ENCODE results near the gene TTLL12.

Gene TTLL12

DNA sequence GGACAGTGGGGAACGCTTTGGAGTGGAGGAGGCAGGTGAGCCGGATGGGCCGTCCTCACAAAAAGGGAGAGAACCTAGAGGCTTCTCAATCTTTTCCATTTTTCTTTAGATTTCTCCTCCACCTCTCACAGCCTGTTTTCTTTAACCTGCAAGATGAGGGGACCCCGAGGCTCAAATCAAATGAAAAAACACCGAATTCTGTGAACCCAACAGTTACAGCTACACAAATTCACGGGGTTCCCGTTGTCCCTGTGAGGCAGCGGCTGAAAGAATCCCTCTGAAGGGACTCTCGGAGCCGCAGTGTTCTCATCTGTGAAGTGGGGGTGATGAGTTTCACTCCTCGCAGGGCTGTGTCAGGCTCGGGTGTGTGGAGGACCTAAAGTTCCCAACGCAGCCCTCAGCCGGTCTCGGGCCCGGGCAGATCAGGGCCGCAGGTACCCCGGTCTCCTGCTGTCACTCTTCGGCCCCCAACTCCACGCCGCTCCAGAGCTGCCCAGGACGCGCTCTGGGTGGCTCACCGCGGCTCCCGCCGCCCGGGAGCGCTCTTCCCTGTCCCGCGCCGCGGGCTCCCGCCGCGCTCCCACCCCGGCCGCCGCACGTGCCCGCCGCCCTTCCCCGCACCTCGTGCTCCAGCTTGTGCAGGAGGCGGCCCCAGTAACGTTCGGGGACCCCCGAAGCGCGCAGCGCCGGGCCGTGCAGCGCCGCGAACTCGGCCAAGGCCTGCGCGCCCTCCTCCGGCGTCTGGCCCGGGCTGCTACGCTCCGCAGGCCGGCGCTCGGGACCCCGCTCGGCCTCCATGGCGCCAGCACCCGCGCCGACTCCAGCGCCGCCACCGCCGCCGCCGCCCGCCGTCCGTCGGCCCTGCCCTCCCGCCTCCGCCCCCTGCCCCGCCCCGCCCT lies at the start of gene TTLL12:
Gene TTLL12, minus strand, starts transcription at position 863 of the 899 bp plus-strand sequence. Its CDS starts 65 bp downstream, at position 798.
- peak; percentile 35 for DNase-seq

DNA sequence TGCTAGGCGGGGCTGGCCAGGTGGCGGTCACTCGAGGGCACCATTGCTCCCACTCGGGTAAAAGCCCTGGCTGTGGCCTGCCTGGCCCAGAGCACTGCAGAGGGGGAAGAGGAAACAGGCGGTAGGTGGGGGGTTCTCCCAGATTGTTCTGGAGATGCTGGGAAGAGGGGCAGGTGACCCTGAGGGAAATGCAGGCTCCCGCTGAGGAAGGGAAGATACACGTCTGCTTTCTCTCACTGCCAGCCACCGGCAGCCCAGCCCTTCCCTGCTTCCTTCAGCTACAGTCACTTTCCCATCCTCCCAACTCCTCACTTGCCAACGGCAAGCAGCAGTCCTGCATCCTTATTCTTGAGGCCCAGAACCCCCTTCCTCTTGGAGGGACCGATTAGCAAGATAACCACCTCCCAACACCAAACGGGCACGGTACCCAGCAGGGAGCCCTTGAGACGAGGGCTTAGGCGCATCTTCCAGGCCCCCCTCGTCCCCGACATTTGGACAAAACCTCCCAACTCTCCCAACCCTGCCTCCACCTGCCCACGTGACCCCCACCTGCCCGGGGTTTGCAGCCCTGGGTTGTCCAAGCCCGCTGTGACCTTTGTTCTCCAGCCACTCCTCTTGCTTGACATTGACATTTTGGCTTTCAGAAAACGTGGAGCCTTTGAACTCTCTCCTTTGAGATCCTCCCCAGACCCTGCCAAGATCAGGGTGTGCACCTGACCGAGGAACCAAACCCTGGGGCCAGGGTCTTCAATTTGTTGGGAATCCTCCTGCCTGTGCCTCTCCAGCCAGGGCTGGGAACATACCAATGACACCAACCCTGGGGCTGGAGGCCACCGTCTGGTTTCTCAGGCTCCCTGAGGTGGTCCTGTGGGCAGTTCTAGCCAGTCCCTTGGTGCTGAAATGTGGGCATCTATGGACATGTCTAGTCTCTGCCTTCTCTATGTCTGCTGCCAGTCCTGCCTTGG lies 48.8 kb upstream of the TTLL12 start:
- no peak for DNase-seq

DNA sequence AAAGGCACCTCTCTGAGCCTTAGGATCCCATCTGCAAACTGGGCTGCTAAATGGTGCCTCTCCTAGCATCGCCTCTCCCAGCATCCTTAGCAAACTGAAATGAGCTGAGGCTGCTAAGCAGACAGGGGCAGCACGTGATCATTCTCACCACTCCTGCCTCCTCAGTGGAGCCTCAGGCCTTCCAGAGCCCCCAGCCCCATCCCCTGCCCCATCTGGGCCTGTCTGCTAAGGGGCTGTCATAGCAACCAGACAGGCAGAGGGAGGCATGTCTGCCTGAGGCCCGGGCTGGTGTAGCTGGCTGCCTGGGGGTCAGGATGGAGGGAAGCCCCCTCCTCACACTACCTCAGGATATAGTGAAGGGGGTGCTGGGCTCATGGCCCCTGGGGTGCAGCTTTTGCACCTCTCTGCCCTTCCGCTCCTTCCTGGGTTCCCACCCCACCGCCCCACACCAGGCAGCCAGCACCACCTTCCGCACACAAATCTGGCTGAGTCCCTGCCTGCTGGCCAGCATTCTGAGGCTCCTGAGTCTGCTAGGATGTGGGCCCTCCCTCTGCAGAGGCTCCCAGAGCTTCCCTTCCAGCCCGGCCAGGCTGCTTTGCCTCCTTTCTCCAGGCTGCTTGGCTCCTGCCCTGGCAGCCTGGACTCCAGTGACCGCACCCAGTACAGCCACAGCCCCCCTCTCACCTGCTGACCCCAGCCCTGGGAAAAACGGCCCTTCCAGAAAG lies 47.5 kb upstream of the TTLL12 start:
- DNase-seq, result no peak

DNA sequence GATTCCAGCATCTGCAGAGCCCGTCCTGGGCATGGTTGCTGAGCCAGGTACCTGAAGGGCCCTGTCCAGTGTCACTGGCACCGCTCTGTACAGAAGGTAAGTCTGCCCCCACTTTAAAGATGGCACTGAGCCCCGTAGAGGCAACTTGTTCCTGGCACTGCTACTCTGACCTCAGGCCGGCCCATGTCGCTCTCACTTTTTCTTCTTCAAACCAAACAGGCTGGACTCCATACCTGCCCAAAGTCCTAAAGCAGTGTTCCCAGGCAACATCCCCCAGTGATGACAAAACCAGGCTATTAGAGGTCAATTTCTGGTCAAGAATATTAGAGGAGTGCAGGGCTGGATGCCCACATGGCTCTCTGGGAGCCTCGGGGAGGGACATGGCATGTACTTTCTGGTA lies 46.6 kb upstream of the TTLL12 start:
- DNase-seq, result no peak

DNA sequence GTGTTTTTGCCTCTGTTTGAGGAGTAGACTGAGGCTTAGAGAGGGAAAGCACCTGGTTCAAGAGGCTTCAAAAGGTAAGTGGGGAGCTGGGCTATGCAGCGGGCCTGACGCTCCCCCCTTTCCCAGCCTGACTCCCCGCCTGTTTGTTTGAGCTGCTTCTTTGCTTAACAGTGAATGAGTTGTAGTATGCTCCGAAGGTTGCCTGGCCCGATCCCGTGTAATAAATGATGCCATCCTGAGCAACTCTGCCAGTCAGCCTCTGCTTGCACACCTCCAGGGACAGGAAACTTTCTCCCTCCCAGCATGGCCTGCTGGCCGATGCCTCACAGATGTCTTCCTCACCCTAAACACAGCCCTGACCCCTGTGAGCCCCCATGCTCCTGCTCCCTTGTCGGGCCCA lies 45.5 kb upstream of the TTLL12 start:
- DNase-seq, result no peak

DNA sequence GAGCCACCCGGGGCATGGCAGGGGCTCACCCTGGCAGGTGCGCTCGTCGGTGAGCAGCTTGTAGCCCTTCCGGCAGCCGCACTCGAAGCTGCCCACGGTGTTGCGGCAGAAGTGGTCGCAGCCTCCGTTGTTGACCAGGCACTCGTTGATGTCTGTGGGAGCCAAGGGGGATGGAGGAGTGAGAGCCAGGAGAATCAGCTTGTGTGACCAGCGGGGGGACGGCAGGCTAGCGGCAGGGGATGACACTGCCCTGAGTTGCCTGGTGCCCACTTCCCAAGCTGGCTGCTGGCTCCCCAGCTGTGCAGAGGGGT lies 44.7 kb upstream of the TTLL12 start:
- no peak for DNase-seq

DNA sequence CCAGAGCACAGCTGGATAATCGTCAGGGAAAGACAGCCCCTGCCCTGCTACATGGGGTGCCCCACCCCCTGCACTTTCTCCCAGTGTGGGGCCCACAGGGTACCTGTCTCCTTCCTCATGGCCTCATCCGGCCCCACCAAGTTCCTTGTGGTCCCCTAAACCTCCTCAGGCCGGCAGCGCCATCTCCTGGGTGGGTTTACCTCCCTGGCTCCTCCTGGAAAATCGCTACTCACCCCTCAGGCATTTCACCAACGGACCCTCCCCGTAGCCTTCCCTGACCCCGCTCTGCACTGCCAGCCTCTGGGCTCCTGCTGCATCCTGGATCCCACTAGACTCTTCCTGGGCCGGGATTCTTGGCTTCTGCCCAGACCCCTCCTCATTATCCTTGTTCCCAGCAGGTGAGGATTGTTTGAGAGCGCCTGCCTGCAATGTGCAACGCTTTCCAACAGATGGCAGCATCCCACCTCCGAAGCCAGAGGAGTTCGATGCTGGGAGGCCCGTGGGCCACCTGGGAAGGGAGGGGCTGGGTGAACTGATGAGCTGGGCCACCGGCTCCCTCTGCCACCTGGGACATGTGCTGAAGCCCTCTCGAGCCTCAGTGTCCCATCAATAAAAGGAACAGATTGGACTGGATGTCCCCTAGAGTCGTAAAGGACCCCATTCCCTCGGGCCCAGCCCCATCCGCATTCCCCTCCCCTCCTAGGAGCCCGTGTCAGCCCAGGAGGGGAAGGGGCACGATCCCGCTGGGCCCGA lies 44.2 kb upstream of the TTLL12 start:
- DNase-seq, result peak; percentile 55

DNA sequence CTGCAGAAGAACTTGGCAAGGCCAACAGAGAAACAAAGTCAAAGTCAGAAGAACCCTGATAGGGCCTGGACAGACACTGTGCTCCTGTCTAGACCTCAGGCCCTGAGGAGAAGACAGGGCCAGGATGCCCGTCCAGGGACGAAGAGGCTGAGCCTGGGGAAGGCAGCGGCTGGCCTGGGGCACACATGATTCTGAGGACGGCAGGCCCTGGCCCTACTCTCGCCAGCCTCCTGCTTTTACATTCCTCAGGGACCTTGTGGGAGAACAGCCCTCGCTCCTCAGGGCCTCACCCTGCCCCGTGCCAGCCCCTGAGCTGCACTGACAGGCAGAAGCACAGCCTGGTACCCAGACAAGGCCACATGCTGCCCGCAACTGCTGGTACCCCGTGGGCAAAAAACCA lies 43.6 kb upstream of the TTLL12 start:
- no peak for DNase-seq

DNA sequence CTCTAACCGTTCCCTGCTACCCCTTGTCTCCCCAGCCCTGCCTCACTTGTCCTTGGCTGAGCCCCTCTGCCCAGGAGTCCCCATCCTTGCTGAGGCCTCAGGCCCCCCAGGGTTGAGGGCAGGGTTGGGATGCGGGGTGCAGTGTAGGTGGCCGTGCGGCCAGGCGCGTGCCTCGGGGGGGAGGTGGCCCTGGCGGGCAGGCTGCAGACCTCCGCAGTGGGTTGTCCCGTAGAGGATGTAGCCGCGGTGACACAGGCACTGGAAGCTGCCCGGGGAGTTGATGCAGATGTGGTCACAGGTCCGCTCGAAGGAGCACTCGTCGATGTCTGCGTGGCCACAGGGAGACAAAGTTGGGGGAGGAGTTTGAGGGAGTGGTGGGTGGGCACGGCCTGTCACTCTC lies 41.9 kb upstream of the TTLL12 start:
- no peak for DNase-seq

DNA sequence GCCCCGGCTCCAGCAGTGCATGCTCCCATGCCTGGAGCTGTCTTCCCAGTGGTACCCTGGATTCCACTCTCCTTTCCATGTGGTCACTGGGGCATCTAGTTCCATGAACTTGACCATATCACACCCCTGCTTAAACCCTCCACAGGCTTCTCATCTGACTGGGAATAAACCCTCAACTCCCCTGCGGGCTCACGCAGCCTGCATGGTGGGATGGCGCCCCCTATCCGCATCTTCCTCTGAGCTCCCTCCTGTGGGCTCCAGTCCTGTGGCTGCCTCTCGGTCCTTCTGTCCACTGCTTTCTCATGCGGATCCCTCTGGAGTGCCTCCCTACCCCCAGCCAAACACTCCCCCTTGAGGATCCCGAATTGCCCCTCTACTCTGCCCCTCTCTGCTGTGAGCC lies 41.4 kb upstream of the TTLL12 start:
- no peak for DNase-seq

DNA sequence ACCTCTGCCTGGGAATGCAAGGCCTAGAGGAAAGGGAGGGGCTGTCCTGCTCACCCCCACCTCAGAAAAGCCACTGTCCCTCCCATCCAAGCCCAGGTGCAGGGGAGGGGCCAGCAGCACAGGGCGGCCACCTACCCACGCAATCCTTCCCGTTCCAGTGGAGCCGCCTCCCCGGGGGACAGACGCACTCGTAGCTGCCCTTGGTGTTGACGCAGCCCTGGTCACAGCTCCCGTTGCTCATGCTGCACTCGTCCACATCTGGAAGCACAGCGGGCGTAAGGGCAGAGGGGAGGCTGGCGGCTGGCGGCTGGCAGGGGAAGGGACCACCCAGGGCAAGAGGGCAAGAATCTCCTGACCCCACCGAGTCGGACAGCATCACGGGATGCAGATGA lies 40.3 kb upstream of the TTLL12 start:
- DNase-seq, result no peak

DNA sequence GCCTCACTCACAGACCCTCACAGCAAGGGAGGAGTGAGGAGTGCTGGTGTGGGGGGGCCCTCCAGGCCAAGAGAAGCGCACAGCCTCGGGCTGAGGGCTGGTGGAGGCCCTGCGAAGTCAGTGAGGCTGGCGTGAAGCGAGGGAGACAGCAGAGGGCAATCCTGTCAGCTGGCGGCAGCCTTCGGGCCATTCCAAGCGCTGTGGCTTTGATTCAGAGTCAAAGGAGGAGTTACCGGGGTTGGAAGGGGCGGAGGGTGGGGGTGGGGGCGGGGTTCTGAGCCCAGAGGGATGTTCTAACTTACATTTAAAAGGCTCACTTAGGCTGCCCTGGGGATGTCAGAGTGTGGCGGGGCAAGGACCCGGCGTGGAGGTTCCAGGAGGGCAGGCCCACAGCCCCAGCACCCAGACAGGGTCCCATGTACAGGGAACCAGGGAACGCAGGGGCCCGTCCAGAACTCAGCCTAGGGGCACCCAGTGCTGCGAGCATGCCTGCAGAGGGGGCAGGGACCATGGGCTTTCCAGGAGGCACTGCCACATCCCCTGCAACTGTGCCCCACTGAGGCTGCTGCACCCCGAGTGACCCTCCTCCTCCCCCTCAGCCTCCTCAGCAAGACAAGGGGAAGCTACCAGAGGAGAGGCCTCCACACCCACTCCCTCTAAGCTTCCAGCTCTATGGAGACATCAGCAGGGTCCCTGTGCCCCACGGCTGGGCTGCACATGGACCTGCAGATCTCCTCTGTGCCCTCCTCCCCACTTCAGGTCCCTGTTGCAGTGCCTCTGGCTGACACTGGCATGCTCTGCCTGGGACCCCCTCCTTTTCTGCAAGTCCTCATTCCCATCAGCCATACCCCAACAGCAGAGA lies 39.7 kb upstream of the TTLL12 start:
- DNase-seq, result no peak

DNA sequence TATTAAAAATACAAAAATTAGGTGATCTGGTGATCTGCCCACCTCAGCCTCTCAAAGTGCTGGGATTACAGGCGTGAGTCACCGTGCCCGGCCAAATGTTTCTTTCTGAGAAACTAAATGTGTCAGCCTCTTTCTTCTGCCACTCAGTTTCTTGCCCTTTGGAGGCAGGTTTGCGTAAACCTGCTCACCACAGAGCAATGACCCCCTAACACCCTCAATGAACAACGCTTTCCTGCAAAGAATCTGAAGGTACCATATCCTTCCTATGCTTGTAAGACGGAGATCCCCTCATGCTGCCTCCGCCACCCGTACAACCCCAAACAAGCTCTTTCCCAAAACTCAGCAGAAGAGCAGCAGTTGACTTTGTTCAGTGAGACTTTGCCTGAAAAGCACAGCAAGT lies 38.7 kb upstream of the TTLL12 start:
- DNase-seq, result no peak

DNA sequence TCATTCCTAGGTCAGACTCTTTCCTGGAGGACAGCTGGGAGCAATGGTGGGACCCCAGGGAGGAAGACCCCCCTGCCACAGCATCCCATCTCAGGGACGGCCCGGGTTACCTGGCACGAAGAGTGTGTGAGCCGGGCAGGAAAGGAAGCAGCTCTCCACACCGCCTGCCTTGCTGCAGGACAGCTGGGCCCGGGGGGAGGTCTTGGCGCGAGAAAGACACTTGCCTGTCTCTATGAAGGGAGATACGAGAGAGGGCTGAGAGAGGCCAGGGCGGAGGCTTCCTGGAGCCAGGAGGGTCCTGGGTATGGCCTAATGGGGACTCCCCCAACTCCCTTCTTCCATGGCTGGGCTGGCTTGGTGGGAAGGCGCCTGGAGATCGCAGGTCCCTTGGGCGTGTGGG lies 36.1 kb upstream of the TTLL12 start:
- DNase-seq, result no peak

DNA sequence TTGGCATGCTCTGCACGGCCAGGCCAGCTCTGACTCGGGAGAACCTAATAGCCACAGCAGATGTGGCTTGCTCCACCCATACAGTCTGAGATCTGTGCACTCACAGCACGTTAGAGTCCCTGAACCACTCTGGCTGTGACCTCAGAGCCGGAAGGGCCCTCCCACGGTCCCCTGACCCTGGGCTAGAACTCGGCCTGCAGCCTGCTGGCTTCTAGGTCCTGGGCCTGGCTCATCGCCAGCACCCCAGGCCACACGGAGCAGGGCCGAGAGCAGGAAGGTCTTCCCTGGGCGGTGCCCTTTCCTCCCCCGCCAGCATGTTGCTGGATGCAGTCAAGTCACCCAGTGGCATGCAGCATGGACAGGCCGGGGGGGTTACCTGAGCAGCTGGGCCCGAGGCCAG lies 35.3 kb upstream of the TTLL12 start:
- no peak for DNase-seq

DNA sequence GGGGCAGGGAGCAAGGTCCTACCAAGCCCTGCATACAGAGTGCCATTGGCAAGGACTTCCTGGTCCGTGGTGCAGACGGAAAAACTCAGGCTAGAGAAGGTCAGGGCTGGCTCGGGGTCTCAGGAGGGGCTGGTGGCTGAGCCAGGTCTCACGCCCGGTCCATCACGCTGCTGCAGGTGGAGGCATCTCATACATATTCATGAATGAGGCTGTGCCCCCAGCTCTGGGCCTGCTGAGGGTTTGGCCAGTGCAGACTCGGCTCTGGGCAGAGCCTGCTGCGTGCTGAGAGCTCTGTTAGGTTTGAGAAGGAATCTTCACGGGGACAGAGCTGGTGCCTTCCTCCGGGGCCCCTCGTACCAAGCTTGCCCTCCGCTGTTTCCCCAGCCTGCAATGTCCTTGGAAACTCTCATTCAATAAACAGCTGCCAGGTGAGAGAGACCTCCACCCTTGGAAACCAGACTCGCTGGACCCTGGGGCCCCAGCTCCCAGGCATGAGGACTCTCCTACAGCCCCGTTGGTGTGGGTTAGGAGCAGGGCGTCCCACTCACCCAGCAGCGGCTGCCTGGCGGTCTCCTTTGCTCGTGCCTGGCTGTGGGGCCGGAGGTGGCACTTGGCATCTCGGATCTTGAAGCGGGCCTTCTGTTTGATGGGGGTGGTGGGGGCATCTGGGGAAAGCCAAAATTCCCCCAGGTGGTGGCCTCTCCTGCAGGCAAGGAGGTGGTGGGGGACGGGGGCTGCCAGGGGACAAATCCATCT lies 33.9 kb upstream of the TTLL12 start:
- DNase-seq, result no peak

DNA sequence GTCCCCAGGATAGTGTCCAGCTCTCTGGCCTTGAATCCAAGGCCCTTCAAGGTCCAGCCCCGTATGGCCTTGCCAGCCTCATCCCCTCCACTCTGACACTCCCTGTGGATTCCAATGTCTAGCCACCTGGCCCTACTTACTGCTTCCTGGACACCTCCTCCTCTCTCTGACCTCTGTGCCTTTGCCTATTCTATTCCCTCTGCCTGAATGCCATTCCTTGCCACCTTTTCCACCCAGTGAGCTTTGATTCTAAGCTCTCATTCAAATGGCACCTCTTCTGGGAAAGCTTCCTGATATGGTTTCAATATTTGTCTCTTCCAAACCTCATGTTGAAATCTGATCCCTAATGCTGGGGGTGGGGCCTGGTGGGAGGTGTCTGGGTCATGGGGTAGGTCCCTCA lies 31.9 kb upstream of the TTLL12 start:
- DNase-seq, result no peak

DNA sequence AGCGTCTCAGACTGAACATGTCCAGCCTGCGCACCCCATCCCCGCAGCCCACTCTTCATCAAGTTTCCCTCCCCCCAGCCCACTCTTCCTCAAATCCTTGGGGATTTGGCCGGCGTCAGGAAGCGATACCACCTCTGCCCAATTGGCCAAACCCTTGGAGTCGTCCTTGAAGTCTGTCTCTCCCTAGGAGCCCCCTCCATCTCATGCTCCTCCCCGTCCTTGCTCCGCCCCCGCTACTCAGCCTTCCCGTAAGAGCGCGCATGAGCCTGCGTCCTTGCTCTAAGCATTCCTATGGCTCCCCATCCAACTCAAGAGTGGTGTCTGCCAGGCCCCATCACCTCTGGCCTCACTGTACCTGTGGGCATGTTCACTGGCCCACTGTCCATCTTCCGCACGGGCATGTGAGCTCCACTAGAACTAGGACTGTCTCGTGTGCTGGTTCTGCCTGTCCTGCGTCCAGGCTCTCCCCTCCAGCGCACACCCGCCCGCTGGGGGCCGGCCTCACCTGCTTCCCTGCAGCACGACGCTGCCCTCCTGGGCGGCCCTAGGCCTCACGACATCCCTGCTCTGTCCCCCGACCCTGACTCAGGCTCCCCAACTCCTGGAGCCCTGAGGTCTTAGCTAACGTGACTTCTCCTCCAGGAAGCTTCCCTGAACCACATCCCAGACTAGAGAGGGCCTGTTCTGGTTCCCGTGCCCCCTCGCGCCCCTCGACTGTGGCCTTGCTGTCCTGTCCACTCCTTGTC lies 30.5 kb upstream of the TTLL12 start:
- DNase-seq, result no peak

DNA sequence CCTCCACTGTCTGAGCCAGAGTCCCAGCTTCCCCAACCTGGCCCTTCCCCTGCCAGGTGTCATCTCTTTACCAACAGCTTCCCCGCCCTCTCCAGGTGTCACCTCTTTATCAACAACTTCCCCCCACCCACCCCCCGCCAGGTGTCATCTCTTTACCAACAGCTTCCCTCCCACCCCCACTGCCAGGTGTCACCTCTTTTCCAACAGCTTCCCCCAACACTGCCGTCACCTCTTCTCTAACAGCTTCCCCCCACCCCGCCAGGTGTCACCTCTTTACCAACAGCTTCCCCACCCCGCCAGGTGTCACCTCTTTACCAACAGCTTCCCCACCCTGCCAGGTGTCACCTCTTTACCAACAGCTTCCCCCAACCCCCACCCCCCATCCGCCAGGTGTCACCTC lies 29.8 kb upstream of the TTLL12 start:
- DNase-seq, result no peak

DNA sequence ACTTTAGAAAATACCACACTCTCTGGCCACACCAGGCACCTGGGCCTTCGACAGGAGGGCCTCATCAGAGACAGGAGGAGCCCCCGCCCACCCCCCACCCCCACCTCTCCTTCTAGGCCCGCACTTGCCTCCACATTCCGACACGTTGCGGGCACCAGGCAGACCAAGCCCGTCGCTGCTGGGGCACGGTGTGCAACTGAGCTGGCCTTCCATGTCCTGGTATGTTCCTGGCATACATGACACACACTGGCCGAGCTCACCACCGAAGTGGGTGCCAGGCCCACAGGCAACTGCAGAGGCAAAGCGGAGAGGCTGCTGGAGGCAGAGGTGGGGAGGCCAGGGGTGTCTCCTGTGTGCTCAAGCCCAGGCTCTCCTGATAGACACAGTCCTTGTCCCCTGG lies 27.0 kb upstream of the TTLL12 start:
- no peak for DNase-seq

Data from CD4-positive, alpha-beta T cell treated with Interleukin-4 for 4 hours (primary cell).